ENCODE data around the gene LDLR.
"Not testable (repeated sequence)": the region's sequence is repeated elsewhere in the genome, so short reads cannot be mapped to it uniquely, and the experiment has no call there.

The LDLR gene

GRCh38 chr19:11177592-11177991, 88.3 kb downstream of the LDLR start:
- DNase-seq = no peak

- DNase-seq = not testable (repeated sequence)
Observed at GRCh38 chr19:11179145-11179465, 89.8 kb downstream of the LDLR start.

GRCh38 chr19:11179716-11180297, 90.5 kb downstream of the LDLR start:
- DNase-seq = no peak

GRCh38 chr19:11180346-11180745, 91.1 kb downstream of the LDLR start:
- DNase-seq = no peak

- not testable (repeated sequence) for DNase-seq
Observed at GRCh38 chr19:11180975-11181374, 91.7 kb downstream of the LDLR start.

- DNase-seq = no peak
Observed at GRCh38 chr19:11181488-11181887, 92.2 kb downstream of the LDLR start.

Measured in kidney glomerular epithelial cell (primary cell).